Measurements from ENCODE around the gene TRPM2.

TRPM2 gene

DNA sequence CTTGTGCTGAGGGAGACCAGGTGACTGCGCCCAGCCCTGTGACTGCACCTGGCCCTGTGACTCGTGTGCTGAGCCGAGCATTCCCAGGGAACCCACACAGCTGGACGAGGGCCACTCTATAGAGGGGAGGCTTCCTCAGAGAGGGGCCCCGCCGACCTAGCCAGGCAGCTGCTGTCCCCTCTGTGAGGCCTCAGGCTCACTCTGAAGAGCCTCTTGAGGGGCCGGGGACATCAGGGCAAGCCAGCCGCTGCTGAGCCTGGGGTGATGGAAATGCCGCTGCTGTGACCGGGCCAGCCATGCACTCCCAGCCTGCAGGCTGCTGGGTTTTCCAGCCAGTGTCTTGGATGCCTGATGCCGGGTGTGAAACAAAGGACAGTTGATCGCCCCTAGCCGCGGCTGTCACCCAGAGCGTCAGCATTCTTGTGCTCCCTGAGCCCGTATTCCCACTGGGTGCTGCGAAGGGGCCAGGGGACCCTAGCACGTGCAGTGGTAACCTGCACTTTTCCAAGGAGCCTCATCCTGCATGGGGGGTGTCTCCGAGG lies 36.1 kb upstream of the TRPM2 start:
- TF ChIP-seq POLR2A (IDR thresholded peaks at IDR 0.05; ENCODE audit: low read length) (no peak), GATA1 (IDR thresholded peaks at IDR 0.05; ENCODE audit: low read depth, low read length) (no peak)
- no peak for DNase-seq

DNA sequence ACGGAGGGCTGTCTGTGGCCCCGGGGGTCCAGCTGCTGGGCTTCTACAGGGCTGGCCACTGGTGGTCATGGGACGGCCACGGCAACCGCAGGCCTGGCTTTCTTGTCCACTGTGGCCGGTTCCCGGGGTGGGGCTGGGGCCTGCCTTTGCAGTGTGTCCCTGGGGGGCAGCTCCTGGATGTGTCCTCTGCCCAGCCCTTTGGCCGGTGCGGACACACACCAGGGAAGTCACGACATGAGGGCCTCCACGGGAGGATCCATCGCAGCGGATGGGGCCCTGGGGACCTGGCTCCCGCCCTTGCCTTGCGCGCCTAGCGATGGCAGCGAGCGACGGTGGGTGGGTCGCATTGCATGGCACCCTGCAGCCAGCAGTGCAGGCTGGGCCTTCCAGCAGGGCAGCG lies 35.5 kb upstream of the TRPM2 start:
- TF ChIP-seq GATA1 (IDR thresholded peaks at IDR 0.05; ENCODE audit: low read depth, low read length) (no peak), POLR2A (IDR thresholded peaks at IDR 0.05; ENCODE audit: low read length) (no peak)
- no peak for DNase-seq

DNA sequence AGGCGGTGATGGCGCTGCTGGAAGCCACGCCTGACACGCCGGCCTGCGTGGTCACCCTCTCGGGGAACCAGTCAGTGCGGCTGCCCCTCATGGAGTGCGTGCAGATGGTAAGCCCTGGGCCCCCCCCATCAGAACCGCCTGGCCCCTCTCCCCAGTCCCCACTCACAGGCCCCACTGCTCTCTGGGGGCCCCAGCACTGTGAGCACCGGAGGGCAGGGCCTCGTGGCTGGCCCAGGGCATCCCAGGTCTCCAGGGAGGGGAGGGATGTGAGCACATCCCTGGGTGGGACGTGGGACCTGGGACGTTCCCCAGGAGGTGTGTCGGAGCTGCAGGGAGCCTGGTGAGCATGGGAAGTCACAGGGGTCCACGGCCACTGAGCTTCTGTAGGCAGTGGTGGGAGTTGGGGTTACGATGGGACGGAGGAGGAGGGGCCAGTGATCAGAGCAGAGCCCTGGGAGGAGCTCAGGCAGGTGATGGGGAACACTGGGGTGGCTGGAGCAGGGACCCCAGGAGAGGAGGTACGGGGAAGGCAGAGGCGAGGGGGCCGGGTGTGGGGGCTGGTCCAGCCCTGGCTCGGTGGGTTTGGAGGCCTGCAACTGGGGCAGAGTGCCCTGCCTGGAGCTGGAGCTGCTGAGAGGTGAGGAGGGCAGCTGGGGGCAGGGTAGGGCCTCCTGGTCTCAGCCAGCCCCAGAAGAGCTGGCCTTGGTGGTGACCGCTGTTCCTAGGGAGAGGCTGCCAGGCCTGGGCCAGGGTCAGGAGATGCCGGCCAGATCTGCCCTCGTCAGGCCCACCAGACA lies 34.7 kb upstream of the TRPM2 start:
- no peak for DNase-seq
- no peak for TF ChIP-seq GATA1 (IDR thresholded peaks at IDR 0.05; ENCODE audit: low read depth, low read length)
- no peak for TF ChIP-seq POLR2A (IDR thresholded peaks at IDR 0.05; ENCODE audit: low read length)

DNA sequence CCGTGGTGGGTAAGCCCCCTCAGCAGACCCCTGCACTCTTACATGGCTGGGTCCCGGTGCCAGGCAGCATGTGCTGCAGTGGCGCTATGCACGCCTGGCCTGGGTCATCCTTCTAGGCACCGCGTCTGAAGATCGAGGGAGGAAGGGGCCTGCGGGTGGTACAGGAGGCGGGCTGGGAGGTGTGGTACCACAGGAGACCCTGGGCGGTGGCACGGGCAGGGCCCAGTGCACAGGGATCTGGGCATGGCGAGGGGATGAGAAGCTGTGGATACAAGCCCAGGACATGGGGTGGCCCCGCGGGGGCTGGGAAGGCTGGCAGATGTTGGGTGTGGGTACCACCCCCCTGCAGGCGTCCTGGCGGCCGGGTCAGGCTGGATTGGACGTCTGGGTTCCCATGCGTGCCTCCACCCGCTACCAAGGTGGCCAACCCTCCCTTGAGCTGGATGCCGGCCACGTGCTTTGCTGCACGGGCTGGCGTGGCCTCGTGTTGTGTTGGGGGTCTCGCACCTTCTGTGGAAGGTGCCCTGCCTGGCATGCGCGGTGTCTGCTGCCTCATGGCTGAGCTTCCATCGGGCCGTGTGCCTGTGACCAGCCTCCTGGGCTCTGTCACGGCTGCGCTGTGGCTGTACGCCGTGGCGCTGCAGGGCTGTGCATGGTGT lies 33.9 kb upstream of the TRPM2 start:
- no peak for DNase-seq

DNA sequence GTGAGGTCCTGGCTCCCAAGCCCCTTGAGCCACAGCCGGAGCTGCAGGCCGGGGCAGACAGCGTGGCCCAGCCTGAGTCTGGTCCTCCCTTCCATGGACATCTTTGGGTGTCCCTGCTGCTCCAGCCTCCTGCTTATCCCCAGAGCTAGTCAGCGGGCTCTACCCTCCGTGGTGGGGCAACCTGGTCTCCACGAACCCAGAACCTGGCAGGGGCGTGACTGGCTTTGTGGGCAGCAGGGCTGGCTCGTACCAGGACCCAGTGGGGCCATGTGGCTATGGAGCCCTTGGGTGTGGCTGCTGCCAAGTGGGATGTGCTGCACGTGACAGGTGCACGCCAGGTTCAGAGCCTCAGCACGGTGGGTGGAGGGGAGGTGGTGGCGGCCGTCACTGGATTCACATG lies 32.6 kb upstream of the TRPM2 start:
- no peak for DNase-seq
- TF ChIP-seq GATA1 (IDR thresholded peaks at IDR 0.05; ENCODE audit: low read depth, low read length) (no peak), POLR2A (IDR thresholded peaks at IDR 0.05; ENCODE audit: low read length) (no peak)

More for the DNA sequence above, 33.9 kb upstream of the TRPM2 start:
- TF ChIP-seq POLR2A (IDR thresholded peaks at IDR 0.05; ENCODE audit: low read length) (no peak), GATA1 (IDR thresholded peaks at IDR 0.05; ENCODE audit: low read depth, low read length) (no peak)

DNA sequence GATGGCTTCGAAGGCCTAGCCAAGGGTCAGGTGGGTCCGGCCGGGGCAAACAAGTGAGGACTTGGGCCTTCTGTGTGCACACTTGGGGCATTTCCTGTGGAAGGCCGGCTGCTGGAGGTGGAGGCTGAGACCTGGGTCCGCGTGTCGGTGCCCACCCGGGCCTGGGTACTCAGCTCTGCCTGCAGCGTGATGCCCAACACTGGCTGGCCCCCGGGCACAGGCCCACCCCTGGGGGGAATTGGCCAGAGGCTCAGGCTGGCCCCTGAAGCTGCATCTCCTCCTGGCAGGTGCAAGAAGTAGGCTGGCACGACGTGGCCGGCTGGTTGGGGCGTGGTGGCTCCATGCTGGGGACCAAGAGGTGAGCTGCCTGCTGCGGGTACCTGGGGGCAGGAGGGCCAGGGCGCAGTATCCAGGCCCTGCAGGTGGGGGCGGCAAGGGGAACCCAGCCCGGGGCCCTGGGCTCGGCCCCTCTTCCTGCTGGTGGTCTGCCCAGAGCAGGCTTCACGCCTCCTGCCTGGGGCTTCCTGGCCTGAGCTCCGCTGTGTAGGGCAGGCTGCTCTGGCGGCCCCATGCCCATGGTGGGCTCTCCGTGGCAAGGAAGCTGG lies 31.5 kb upstream of the TRPM2 start:
- DNase-seq = no peak
- TF ChIP-seq GATA1 (IDR thresholded peaks at IDR 0.05; ENCODE audit: low read depth, low read length) (no peak), POLR2A (IDR thresholded peaks at IDR 0.05; ENCODE audit: low read length) (no peak)

DNA sequence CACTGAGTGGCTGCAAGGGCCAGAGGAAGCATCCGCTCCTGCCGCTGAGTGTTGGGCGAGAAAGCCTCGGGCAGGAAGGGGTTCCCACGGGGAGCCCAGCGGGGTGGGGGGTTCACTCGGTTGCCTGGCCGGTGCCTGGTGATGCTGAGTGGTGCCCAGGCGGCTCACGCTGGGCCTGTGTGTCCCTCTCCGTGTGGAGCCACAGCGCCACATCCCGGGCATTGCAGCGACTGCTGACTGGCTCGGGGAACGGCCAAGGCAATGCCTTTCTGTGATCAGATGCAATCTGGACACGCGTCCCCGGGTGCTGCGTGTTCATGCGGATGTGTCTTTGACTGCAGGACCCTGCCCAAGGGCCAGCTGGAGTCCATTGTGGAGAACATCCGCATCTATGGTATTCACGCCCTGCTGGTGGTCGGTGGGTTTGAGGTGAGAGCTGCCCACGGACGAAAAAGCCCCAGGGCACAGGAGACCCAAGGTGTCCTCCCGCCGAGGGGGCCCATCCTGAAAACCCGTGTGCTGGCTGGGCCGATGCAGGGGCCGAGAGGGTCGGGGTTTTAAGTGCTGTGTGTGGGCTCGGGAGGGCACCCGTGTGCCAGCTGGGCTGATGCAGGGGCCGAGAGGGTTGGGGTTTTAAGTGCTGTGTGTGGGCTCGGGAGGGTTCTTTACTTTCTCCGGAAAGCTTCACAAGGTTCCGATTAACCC lies 30.6 kb upstream of the TRPM2 start:
- no peak for TF ChIP-seq POLR2A (IDR thresholded peaks at IDR 0.05; ENCODE audit: low read length)
- no peak for TF ChIP-seq GATA1 (IDR thresholded peaks at IDR 0.05; ENCODE audit: low read depth, low read length)
- DNase-seq = no peak

DNA sequence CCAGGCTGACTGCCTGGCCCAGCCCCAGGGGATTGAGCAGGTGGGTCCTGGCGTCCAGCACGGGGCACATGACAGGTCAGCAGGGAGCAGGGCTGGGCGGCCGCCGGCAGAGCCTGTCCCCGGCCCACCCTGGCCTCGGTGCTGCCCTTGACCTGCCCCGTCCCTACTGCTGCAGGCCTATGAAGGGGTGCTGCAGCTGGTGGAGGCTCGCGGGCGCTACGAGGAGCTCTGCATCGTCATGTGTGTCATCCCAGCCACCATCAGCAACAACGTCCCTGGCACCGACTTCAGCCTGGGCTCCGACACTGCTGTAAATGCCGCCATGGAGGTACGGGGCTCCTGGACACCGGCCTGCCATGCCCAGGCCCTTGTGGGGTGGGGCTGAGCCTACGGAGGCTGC lies 29.8 kb upstream of the TRPM2 start:
- no peak for TF ChIP-seq GATA1 (IDR thresholded peaks at IDR 0.05; ENCODE audit: low read depth, low read length)
- DNase-seq = no peak

DNA sequence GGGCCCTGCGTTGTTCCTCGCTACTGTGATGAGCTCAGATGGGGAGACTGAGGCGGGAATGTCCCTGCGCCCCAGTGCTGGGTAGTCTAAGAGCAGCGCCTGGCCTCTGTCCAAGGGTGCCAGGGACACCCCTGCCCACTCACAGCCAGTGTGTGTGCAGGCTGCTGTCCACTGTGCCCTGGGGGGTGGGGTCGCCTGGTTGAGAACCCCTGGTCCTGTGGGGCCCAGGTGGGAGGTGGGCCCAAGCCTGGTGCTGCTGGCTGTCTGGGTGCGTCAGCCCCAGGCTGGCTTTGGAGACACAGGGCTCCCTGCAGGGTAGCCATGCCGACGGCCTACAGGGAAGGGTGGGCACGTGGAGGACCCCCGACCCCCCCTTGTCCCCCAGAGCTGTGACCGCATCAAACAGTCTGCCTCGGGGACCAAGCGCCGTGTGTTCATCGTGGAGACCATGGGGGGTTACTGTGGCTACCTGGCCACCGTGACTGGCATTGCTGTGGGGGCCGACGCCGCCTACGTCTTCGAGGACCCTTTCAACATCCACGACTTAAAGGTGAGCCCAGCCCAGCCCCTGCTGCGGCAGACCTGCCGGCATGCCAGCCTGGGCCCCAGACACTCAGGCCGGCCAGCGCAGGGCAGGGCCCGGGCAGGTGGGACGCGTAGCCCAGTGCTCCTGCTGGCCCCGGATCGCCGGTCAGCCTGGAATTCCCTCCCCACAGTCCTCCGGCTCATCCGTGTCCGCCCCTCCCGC lies 29.1 kb upstream of the TRPM2 start:
- TF ChIP-seq GATA1 (IDR thresholded peaks at IDR 0.05; ENCODE audit: low read depth, low read length) = no peak
- no peak for TF ChIP-seq POLR2A (IDR thresholded peaks at IDR 0.05; ENCODE audit: low read length)
- DNase-seq = no peak

DNA sequence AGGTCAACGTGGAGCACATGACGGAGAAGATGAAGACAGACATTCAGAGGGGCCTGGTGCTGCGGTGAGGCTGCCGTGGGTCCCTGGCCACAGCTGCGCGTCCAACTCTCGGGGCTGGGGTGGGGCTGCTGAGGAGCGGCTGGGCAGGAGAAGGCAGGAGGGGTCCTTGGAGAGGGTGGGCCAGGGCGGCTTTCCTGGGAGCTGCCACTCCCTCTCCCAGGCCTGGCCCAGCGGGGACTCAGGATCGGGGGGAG lies 28.6 kb upstream of the TRPM2 start:
- TF ChIP-seq GATA1 (IDR thresholded peaks at IDR 0.05; ENCODE audit: low read depth, low read length) (no peak), POLR2A (IDR thresholded peaks at IDR 0.05; ENCODE audit: low read length) (no peak)
- no peak for DNase-seq

DNA sequence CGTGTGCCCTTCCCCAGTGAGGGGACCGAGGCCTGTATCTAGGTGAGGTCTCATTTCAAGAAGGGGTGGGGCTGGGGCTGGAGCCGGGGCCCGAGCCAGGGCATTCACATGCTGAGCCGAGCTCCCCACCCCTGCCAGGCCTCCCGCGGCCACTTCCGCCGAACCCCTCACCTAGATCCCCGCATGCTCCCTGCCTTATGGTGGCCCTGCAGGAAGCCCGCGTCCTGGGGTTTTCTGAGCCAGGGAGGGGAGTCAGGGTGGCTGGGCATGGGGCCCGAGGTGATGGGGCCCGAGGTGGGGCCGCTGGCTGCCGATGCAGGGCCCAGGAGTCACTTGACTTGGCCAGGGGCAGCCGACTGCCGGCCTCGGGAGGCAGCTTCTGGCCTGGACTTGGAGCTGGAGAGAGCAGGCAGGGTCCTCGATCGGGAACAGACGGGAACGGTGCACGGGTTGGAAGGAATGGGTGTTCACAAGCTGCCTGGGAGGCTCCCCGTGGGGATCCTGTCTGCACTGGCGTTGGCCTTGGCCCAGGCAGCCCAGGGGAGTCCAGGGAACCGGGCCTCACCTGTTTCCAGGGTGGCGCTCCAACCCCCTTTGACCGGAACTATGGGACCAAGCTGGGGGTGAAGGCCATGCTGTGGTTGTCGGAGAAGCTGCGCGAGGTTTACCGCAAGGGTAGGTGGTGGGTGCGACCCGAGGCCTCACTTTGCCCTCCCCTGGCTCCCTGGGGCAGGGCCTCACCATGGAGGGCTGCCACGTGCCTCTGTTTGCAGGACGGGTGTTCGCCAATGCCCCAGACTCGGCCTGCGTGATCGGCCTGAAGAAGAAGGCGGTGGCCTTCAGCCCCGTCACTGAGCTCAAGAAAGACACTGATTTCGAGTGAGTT lies 27.8 kb upstream of the TRPM2 start:
- TF ChIP-seq POLR2A (IDR thresholded peaks at IDR 0.05; ENCODE audit: low read length) = no peak
- no peak for TF ChIP-seq GATA1 (IDR thresholded peaks at IDR 0.05; ENCODE audit: low read depth, low read length)
- DNase-seq = no peak

DNA sequence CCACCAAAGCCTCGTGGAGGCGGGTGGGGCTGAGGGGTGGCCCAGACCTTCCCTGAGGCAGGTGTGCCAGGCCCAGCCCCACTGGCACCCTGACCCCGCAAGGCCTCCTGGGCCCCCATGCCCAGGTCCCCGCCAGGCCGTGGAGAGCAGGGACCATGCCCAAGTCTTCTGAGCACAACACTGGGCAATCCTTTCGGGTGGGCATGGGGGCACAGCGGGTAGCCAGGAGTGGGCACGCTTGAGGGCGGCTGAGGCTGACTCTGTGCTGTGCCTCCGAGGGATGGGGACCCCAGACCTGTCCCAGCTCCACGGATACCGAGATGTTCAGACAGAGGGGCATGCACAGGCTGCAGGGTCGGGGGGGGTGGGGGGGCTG lies 27.2 kb upstream of the TRPM2 start:
- DNase-seq = no peak
- TF ChIP-seq GATA1 (IDR thresholded peaks at IDR 0.05; ENCODE audit: low read depth, low read length) (no peak), POLR2A (IDR thresholded peaks at IDR 0.05; ENCODE audit: low read length) (no peak)
